RPMI7951 (cell line): ENCODE results near the gene ERRFI1. TPM values are rescaled to one million over a fixed set of nuclear protein-coding genes. Genes with fewer than 3 reads are reported as not detected.
A peak's percentile ranks its signal among the peaks of the same experiment; 100 is the strongest.

Experiments
- DNase-seq: peaks from one replicate; pipeline ENCODE4 v3.0.0-alpha.2; 2012; ENCODE audit warnings: low read depth
- total RNA-seq: library from RNA; depleted of rRNA; stranded (reverse); fragments of >200 nt; shearing (Covaris generic); gene quantifications from 2 replicates; pipeline ENCODE4 v1.2.3, GENCODE V29; 2014

Gene ERRFI1
- total RNA-seq, 1 experiment from 2014 or later: 99.4 TPM

DNA sequence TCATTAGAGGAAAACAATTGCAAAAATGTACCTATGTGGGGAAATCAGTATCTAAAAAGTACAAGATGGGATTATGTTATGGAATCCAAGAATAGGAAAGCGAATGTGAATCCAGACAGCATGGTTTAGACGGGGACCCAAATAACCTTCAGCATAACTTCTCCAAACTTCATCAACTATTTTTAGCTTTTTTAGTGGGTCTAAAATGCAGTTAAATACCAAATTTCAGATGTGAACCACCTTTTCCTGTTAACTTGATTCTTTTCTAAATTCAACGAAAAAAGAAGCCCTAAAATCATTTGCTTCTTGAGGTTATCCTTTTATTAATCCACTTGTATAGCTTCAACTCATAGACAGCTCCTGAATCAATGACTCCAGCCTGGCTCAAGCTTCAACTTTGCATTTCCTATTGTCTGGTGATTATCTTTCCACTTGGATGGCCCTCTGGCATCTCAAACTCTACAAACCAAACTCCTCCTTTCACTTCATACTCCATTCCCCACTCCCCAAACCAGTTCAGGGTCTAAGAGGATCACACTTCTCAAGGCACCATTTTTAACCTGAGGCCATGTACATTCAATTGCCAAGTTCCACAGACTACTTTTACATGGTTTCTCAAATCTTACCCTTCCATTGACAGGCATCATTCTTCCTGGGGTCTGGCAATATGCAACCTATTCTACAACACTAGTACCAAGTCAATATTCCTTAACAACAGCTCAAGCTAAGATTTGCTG, 7.4 kb downstream of the ERRFI1 start:
- peak; percentile 52 for DNase-seq

DNA sequence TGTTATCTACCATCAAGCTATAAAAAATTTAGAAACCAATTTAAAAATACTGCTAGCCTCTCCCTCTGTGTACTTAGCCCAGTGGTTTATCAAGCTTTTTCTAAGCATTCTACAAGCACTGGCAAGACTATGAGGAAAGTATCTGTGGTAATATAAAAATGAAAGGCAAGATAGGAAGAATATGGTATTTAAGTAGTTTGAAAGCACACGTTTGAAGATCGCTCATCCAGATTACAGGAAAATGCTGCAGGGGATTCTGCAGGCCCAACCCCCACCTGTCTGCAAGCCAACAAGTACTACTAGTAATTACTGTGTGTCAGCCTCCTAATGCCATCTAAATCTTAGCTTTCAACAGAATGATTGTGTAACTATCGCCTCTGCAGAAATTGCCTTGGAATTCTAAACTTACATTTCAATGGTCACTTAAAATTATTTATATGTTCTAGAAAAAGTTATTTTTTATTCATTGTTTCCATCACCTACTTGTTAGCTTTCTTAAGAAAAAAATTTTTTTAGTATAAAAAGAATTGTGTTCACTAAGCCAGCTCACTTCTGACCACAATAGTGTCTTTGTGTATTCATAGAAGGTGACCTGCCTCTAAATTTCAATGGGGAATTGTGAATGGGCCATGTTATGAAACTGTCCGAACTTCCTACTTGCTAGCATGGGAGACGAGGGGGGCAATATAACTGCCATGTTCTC, 8.5 kb downstream of the ERRFI1 start:
- DNase-seq: peak; percentile 86

DNA sequence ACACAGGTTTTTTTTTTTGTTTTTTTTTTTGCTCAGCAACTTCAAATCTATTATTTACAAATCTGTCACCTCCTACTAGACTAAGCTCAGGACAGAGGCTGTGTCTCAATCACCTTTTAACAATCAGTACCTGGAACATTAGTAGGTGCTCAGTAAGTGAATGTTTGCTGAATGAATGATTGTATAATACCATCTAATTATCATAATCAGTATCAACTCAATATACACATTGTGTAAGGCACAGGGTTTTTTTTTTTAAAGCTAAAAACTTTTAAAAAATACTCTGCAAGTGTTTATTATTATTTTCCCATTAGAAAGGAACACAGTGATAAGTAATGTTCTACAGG, 9.2 kb downstream of the ERRFI1 start:
- no peak for DNase-seq

DNA sequence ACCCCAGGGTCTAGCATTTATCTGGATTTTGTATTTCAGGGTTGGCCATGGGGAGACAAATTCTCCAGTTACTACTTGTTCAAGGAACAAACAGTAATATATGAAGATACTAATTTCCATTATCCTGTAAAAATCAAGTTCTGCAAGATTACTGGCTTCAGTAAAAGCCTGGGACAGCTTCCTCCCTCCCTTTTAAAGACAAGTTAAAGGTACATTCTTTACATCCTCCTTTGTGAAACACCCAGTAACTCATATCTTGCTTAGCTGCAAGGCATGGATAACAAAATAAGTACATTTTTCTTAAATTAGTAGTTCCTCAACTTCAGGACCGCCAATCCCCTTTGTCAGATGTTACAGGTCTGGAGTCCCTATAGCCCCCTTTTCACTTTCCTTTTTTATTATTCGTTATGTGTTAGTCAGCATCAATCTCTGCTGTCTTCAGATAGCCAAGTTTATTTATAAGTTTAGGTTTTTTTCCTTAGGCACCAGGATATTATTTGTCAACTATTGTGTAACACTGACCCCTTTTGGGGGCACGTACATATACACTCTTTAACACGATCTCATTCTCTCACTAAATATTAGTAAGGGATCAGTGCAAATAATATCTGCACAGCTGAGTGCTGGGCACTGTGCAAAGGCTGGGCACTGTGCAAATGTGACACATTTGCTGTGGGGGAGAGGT, 9.8 kb downstream of the ERRFI1 start:
- no peak for DNase-seq

DNA sequence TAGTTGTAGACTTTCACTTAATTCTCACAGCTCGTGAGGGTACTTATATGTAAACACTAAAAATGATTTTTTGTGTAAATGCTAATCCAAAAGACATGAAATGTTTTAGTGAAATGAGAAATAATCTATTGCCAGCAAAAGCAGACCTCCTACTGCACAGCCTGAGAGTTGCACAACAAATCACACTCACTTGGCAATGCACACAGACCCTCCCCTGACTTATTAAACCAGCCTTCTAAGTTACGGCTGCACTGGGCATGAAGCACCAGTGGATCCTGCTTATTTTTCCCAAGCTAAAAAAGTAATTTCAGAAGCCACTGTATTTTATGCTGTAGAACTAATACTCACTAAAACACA, 10.3 kb downstream of the ERRFI1 start:
- no peak for DNase-seq

DNA sequence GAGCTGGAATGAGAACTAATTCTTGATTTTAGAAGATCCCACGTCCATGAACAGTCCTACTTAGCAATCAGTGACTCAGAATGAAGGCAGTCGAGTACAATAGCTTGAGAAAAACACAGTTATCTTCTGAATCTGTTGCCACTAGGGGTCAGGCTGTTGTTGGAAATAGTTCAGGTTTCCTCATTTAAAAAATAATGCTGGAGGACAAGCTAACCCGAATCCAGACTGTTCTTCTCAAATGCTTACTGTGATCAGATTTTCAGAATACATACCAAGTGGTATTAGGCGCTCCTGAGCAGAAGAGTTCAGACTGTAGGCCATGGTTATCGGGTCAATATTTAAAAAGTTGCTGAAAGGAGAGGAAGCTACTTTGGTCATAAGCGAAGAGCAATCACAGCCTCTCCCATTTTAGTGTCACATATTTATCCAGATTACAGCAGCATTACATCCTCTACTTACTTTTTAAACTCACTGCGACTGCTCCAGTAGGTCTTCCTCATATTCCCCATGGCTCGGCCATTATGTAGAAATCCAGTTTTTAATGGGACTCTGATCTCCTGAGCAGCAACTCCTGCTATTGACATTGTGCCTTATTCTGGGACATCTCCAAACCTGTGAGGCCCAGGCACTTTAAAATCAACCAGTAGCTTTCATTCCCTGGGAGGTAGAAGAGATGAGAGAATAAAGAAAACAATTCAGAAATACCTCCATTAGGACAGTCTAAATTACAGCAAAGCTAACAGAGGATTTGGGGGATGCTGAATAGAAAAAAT, 10.9 kb downstream of the ERRFI1 start:
- peak; percentile 85 for DNase-seq

DNA sequence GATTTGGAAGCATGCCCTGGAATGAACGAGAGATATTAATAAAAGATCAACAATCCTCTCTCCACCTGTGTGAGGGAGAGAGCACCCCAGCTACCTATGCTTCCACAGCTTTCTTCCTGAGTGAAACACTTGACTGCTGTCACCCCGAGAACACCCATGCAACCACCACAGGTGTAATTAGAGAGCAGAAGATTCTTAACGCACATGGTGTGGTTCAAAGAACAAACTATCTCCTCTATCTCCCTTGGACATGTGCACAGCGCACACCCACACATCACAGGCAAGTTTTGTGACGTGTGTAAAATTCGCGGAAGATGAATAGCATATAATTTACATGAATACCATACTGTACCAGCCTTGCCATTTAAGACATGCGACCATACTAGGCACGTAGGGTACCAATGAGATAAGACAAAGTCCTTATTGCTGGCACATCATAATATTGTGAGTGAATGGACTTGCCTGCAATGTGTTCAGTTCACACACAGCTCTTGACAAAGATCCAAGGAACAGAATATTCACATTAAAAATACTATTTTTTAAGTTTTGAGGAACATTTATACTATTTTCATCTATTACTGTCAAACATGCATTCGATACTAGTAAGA, 11.6 kb downstream of the ERRFI1 start:
- DNase-seq: no peak

DNA sequence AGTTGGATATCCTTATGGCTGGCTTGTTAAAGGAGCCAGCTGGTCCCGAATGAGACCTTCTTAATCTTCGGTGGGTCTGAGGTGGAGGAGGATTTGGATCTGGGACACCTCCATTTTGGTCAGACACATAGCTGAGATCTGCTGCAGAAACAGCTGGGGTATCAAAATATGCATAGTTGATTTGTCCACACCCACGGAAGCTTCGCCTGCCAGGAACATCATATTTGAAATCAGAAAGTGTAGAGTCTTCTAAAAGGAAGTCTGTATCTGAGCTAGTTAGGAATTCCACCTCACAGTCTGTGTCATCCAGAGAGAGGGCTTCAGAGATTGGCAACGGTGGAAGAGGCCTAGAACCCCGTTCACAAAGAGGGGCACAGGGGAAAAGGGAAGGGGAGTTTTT, 12.3 kb downstream of the ERRFI1 start:
- DNase-seq: no peak

DNA sequence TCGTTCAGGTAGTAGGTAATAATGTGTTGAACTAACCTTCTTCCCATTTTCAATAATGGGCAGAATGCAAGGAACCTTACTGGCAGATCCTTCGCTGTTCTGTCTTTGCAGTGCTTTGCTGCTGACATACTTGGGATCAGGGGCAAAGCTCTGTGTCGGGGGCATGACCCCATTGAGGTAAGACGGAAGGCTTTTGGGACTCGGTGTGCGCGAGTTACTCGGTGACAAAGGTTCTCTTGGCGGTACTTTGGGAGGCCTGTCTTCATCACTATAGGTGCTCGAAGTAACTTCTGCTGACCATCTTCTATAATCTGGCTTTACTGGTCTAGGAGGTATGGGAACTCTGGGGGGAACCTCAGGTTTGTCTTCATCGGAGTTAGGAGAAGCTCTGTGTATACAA, 12.7 kb downstream of the ERRFI1 start:
- DNase-seq: no peak

DNA sequence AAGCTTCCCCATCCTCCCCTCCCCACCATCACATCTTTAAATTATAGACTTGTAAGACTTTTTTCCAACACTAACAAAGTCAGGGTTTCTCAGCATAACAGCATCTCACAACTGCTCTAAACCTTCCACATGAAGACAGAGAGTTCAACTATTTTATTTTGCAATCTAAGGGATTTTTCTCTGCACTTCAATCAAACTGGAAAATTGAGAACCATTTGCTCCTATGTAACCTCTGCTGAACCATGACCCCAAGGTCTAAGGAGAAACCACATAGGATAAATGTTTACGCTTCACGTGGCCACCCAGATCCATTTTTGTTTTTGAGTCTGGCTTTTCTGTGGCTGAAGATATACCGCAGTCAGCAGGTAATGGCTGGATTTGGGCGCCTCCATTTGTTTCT, 13.2 kb downstream of the ERRFI1 start:
- DNase-seq: no peak

DNA sequence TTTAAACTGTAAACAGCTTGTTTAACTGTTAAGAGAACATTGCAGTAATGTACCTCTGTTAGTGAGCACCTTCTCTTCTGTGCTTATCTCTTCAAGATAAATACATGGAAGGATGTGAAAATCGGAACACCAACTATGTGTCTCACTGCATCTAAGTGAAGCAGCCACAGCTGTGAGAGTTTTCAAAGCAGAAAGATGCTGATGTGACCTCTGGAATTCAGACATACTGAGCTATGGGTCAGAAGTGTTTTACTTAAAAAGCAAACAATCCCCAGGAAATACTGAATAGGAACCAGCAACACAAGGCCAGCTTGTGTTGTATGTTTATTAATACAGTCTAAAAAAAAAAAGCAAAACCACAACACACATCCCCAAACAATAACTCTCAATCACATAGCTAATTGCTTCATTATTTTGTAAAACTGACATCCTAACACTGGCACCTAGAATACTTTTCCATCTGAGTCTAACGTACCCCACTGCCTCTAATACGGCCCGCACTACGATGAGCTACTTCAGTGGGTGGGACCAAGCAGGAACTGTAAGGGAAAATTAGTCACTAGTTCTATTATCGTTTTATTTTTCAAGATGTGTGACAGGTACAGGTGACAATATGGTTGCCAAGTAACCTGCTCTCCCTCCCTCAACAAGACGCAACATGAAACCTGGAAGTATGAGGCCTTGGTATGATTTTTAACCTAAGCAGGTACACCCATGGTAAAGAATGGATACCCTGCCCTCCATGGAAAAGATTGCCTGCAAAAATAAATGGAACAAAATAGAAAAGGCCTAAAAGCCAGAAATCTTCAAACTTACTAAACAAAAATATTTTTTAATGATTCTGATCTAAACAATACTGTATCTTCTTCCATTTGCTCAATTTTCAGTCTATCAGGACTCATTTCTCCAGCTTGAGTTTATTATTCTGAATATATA, 13.9 kb downstream of the ERRFI1 start:
- DNase-seq: no peak

DNA sequence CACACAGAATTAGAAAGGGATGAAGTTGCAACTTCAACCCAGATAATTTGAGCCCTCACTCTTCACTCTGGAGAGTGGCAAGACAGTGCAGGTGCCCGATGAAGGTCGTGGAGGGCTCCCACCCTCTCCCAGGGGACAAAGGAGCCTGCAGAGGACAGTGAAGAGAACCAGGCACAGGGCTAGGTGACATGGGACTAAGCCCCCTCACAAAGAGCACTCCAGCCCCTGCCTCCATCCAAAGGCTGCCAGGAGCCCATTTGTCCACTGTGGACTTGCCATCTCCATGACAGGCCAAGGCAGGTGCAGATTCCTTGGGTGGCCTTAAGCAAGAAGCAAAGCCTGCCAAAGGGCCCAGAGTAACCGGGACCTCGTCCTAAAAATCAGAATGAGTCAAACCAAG, 15.1 kb downstream of the ERRFI1 start:
- no peak for DNase-seq

DNA sequence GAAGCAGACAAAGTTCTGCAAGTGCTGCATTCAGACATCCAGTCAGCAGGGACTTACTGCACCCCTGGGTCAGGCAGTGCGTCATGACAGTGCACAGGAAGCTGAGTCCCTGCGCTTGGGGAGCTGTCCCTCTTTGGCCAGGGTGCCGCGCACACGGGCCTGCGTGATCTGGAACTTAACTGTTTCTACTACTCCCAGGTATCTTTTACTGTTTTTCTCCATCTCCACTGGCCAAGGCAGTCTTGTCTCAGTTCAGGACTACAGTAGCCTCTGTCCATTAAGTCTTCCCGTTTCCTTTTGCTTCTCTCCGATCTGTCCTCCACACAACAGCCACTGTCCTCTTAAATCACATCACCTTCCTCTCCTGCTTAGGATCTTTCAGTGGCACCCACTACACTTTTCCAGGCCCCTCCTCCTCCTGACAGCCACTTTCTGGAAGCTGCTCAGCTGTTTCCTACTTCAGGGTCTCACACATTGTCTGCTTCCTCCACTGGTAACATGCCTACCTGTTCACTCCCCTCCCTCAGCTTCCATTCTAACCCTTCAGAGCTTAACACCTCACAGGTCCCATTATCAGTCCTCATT, 15.9 kb downstream of the ERRFI1 start:
- no peak for DNase-seq

DNA sequence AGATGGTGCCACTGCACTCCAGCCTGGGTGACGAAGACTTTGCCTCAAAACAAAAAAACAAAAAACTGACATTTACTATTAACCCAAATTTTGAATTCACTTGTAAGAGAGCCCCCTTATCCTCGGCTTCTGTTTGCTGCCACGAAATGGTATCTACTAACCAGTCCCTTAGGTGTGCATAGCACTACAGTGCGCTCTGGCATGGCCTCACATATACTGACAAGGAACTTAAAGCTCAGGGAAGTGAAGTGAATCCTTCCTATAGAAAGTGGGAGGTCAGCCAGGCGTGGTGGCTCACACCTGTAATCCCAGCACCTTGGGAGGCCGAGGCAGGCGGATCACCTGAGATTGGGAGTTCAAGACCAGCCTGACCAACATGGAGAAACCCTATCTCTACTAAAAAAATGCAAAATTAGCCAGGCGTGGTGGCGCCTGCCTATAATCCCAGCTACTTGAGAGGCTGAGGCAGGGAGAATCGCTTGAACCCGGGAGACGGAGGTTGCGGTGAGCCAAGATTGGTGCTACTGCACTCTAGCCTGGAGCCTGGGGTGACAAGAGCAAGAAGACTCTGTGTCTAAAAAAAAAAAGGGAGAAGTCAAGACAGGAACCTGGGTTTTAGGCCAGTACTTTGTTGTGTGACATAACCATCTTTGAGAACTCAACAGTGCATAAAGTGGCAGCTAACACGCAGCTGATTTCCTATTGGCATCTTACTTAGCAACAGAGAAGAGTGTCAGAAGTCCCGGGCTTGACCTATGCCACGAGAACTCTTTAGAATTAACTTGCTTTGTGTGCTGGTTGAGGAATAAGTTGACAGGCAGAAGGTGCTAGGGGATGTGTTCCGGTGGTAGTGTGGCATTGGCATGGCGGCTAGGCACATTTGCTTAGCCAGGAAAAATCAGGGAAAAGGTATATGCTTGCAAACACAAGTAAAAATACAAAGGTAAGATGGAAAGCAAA, 16.8 kb downstream of the ERRFI1 start:
- no peak for DNase-seq

DNA sequence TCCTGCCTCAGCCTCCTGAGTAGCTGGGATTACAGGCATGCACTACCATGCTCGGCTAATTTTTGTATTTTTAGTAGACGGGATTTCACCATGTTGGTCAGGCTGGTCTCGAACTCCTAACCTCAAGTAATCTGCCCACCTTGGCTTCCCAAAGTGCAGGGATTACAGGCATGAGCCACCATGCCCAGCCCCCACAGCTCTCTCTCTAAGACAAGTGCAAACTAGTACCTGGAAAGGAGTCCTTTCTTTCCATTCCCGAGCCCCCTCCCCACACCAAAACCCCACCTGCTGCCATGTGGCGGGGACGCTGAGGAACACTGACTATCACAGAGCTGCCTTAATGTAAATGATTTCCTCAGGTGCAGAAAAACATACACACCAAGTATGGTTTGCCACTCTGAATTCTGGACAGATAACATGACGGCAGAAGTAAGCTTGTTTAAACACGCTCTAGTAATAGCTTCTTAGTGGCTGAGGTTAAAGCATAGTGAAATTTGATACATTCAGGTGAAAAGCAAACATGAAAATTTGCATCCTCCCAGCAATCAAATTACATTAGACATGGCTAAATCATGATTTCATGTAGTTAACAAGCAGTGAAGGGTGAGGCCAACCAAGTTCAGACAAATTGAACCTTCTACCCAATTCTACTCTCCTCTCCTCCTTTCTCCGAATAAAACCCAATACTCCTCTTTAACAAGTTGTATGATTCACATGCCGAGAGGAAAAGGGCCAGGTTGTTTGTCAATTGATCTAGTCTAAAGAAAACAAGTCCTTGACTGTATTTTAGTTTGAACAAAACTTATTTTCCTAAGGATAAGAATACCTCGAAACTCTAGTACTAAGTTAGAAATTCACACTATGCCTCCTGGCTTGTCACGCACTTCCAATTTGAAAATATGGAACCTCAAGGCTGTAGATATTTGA, 19.8 kb downstream of the ERRFI1 start:
- no peak for DNase-seq

DNA sequence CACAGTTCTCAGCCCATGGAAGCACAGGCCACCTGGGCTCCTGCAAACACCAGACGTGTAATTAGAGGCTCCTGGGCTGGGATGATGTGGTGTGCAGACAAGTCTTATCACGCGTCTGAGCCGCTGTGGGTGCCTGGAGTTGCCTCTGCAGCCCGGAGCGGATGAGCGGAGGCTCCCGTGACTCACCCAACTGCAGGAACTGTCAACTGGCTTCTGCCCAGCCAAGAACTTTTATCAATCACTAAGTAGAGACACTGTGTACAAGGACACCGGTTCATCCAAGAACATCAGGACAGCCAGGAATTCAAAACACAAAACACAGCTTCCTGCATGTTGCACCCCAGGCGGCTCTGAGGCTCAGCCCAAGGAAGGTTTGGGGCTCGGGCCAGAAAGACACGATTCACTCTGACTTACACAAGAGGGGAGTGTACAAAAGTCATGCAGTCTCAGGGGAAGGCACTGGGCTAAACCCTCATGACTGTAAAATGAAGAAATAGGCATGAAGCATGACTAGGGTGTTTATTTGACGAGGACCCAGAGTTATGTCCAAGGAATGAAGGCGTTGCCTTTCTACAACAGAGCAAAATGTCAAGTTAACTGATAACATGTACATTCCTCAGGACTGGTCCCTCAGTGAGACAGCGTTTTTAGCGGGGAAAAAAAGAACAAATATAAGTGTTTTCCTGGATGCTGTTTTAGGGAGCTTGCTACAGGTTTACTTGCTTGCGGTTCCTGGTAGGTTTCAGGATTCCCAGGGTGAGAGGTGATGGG, 21.1 kb downstream of the ERRFI1 start:
- DNase-seq: peak; percentile 96

DNA sequence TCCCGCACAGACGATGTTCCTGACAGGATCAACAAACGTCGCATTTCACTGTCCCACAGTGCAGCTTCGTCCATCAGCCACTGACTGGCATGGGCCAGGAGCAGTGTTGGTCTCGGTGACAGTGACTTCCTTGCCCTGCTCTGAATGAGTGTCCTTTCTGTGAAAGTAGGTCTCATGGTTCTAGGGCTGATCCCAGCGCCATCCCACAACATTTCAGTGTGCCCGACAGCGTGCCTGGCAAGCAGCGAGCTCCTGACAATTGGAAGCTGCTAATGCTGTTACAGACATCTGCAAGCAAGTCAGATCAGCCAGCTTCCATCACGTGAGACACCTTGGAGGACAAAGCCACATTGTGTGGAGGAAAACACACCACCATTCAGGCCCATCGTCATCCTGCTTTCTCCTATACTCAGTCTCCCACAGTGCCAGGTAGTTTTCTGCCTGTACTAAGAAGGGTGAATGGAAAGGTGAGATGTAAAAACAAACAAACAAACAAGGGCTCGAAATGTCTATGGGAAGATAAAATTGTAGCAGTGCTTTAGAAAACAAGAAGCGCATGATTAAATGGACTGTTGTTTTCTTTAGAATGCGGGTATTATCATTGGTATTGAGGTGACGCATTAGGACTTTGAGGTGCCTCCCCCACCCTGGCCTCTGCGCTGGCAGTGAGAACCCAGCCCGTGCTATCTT, 21.9 kb downstream of the ERRFI1 start:
- no peak for DNase-seq
